Nephron (organoid): Measurements from ENCODE around the gene PRKN.

Source experiments
- H3K27ac Mint-ChIP-seq, 3 experiments: 2 replicates each; pipeline ENCODE4 v1.8.0; 2020; ENCODE audit warnings: mixed read lengths in 3 of 3, mild to moderate bottlenecking in 2 of 3, moderate library complexity in 1 of 3
- H3K27me3 Mint-ChIP-seq: 2 replicates; pipeline ENCODE4 v1.8.0; 2021; ENCODE audit warnings: low read depth, mild to moderate bottlenecking, moderate library complexity, mixed read lengths
- H3K36me3 Mint-ChIP-seq: 2 replicates; pipeline ENCODE4 v1.8.0; 2020; ENCODE audit warnings: low read depth, mixed read lengths
- H3K4me1 Mint-ChIP-seq: 2 replicates; pipeline ENCODE4 v1.8.0; 2020; ENCODE audit warnings: mixed read lengths
- H3K4me3 Mint-ChIP-seq, 3 experiments: 2 replicates each; pipeline ENCODE4 v1.8.0; 2020; ENCODE audit warnings: mild to moderate bottlenecking in 3 of 3, mixed read lengths in 3 of 3, moderate library complexity in 2 of 3
- H3K9me3 Mint-ChIP-seq: 2 replicates; pipeline ENCODE4 v1.8.0; 2020; ENCODE audit warnings: mixed read lengths
- CTCF ChIP-seq, 3 experiments: fragments of 200-600 bp; sonication (generic); IDR thresholded peaks; one replicate each; pipeline ENCODE4 v1.5.0; 2021; ENCODE audit warnings: antibody characterized with exemption in 3 of 3; ENCODE audit not compliant: unreplicated experiment in 3 of 3

The PRKN gene

GRCh38 chr6:162360901-162361567 is 366.5 kb downstream of the PRKN start:
- Mint-ChIP-seq H3K27me3 (no peaks in the 10 kb centered on the region), H3K27ac (peak overlapping the region in 1 of 3 experiments; percentile 2), H3K4me3 (no peak overlapping the region), H3K9me3 (no peaks in the 10 kb centered on the region), H3K4me1 (no peaks in the 10 kb centered on the region), H3K36me3 (no peaks in the 10 kb centered on the region)
- no peak for TF ChIP-seq CTCF (IDR thresholded peaks at IDR 0.05; ENCODE audit: unreplicated experiment in 3 of 3)

GRCh38 chr6:162358625-162359024 is 368.9 kb downstream of the PRKN start:
- Mint-ChIP-seq H3K9me3 (no peaks in the 10 kb centered on the region), H3K4me1 (no peaks in the 10 kb centered on the region), H3K27me3 (no peaks in the 10 kb centered on the region), H3K4me3 (no peak overlapping the region), H3K36me3 (no peaks in the 10 kb centered on the region), H3K27ac (no peak overlapping the region)
- no peak for TF ChIP-seq CTCF (IDR thresholded peaks at IDR 0.05; ENCODE audit: unreplicated experiment in 3 of 3)

GRCh38 chr6:162345051-162345511 is 382.5 kb downstream of the PRKN start:
- Mint-ChIP-seq H3K4me1 (peaks cover 5% of the 10 kb centered on the region), H3K9me3 (peaks cover 8% of the 10 kb centered on the region), H3K27me3 (no peaks in the 10 kb centered on the region), H3K36me3 (no peaks in the 10 kb centered on the region), H3K4me3 (no peak overlapping the region), H3K27ac (peak overlapping the region in 2 of 3 experiments; percentile 18 to 41)
- no peak for TF ChIP-seq CTCF (IDR thresholded peaks at IDR 0.05; ENCODE audit: unreplicated experiment in 3 of 3)

DNA sequence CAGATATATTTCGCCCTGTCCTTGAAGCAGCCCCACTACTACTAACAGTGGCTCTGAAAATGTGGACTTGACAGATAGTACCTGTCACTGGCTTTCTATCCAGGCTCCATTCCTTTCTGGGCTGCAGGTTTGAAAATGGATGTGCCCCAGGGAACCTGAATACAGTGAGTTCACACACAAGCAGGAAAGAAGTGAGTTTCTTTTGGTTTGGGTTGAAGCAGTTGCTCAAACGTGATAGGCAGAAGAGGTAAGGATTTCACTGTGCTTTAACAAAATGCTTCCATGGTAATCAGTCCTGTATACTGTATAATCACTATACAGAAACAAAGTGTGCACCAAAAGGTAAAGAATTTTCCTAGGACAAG is 382.9 kb downstream of the PRKN start:
- no peaks in the 10 kb centered on the region for H3K36me3 Mint-ChIP-seq

DNA sequence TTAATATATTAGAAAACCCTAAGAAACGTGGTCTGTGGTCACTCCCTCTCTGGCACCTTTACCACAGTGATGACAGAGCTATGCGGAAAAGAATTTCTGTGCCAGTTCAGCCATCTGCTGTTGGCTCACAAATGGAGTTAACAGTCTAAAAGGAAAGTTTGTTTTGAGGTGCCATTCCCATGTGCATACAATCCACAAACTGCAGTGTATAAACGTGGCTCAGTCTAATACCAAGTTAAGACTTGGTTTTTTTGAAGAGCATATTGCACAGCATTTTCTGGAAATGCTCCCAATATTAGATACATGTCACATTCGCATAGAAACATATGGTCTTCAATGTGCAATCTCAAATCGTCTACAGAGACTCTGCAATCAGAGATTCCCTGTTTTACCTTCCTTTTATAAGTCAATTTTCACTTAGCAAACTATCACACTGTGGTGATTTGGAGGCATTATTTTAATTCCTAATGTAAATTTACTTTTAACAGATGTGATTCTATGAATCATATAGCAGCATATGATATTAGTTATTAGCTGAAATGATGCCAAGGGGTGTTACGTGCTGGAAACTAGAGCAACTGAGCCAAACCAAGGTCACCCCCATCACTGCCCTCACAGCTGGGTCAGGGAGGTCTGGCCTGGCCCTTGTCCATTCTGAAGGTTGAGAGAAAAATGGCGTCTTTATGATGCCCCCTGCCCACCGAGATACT is 383.5 kb downstream of the PRKN start:
- Mint-ChIP-seq H3K9me3 (peaks cover 8% of the 10 kb centered on the region), H3K27ac (no peak overlapping the region), H3K4me3 (no peak overlapping the region), H3K4me1 (peaks cover 5% of the 10 kb centered on the region), H3K27me3 (no peaks in the 10 kb centered on the region), H3K36me3 (no peaks in the 10 kb centered on the region)
- no peak for TF ChIP-seq CTCF (IDR thresholded peaks at IDR 0.05; ENCODE audit: unreplicated experiment in 3 of 3)

More for the DNA sequence above, 382.9 kb downstream of the PRKN start:
- Mint-ChIP-seq H3K4me3 (no peak overlapping the region), H3K4me1 (peaks cover 5% of the 10 kb centered on the region), H3K9me3 (peaks cover 8% of the 10 kb centered on the region), H3K27ac (peak overlapping the region in 1 of 3 experiments; percentile 18), H3K27me3 (no peaks in the 10 kb centered on the region)
- TF ChIP-seq CTCF (IDR thresholded peaks at IDR 0.05; ENCODE audit: unreplicated experiment in 3 of 3), result no peak
